GM21825 (cell line): Measurements from ENCODE around the gene CCDC40.

Experiments
- ATAC-seq: cut with Tn5 transposase; IDR thresholded peaks from one replicate; pipeline ENCODE4 v1.9.1; 2021; ENCODE audit warnings: mild to moderate bottlenecking, moderate library complexity; ENCODE audit not compliant: unreplicated experiment

CCDC40 gene

GRCh38 chr17:80110927-80111701 is 74.7 kb downstream of the CCDC40 start:
- no peak for ATAC-seq

- ATAC-seq, result no peak
Observed at GRCh38 chr17:80111702-80112470, 75.4 kb downstream of the CCDC40 start.

- no peak for ATAC-seq
Observed at GRCh38 chr17:80112471-80113032, 76.1 kb downstream of the CCDC40 start.

GRCh38 chr17:80113033-80113484 is 76.6 kb downstream of the CCDC40 start:
- no peak for ATAC-seq

- ATAC-seq, result no peak
Observed at GRCh38 chr17:80114758-80115157, 78.3 kb downstream of the CCDC40 start.

- ATAC-seq, result no peak
Observed at GRCh38 chr17:80115159-80115558, 78.7 kb downstream of the CCDC40 start.

- ATAC-seq, result no peak
Observed at GRCh38 chr17:80116276-80116920, 80.0 kb downstream of the CCDC40 start.

GRCh38 chr17:80116921-80117380 is 80.5 kb downstream of the CCDC40 start:
- ATAC-seq, result no peak

- ATAC-seq, result no peak
Observed at GRCh38 chr17:80117491-80118401, 81.3 kb downstream of the CCDC40 start.

- ATAC-seq, result no peak
Observed at GRCh38 chr17:80118601-80119270, 82.3 kb downstream of the CCDC40 start.

- no peak for ATAC-seq
Observed at GRCh38 chr17:80119271-80119791, 82.9 kb downstream of the CCDC40 start.

GRCh38 chr17:80119839-80120238 is 83.4 kb downstream of the CCDC40 start:
- no peak for ATAC-seq

- no peak for ATAC-seq
Observed at GRCh38 chr17:80122026-80122575, 85.7 kb downstream of the CCDC40 start.

GRCh38 chr17:80122926-80123505 is 86.6 kb downstream of the CCDC40 start:
- no peak for ATAC-seq

- ATAC-seq, result no peak
Observed at GRCh38 chr17:80123791-80124190, 87.3 kb downstream of the CCDC40 start.

GRCh38 chr17:80124351-80124981 is 88.0 kb downstream of the CCDC40 start:
- ATAC-seq, result no peak

GRCh38 chr17:80125656-80126448 is 89.4 kb downstream of the CCDC40 start:
- ATAC-seq, result no peak

- no peak for ATAC-seq
Observed at GRCh38 chr17:80126449-80126715, 89.9 kb downstream of the CCDC40 start.
